Hindlimb muscle (tissue), 1 donor: ENCODE data around the gene ZNF440. TPM values are rescaled to one million over a fixed set of nuclear protein-coding genes. Genes with fewer than 3 reads are reported as not detected.
"Not testable (repeated sequence)": the region's sequence is repeated elsewhere in the genome, so short reads cannot be mapped to it uniquely, and the experiment has no call there.

ENCODE experiments used
- DNase-seq: peaks from one replicate; pipeline ENCODE4 v3.0.0-alpha.2; 2013
- polyA plus RNA-seq: library from polyadenylated mRNA; unstranded; fragments of 120-200 nt; gene quantifications from one replicate; pipeline ENCODE4 v1.2.1, GENCODE V29; 2013; ENCODE audit not compliant: insufficient read length

Gene ZNF440
- polyA plus RNA-seq, 1 donor = 6.4 TPM

DNA sequence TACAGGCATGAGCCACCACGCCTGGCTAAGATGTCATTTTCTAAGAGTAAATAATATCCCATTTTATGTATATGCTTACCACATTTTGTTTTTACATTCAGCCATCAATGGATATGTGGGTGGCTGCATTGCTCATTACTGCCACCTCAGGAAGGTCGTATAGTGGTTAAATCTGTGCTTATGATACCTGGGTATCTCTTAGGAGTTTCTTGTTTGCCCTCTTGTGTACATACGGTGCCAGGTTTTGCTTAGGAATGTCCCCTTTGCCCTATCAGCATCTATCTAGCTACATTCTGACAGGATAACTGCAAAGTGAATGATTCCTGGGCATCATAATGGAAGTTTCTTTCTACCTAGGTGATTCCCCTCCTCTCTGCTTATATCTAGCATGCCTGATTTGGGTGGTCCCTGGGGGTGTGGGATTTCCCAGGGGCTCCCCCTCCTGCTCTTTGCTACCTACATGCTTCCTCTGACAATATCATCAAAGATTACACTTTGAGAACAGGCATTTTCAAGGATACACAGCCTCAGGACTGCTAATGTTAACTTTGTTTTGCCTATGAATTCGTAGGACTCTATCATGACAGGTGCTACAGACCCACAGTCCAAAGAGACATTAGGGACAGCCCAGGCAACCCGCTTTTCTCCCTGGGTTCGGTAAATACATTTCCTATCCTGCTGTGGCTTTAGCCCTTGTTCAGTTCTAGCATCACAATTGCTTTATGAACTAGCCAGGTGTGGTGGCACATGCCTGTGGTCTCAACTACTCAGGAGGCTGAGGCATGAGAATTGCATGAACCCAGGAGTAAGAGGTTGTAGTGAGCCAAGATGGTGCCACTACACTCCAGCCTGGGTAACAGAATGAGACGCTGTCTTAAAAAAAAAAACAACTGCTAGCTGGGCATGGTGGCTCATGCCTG is 15.1 kb downstream of the ZNF440 start:
- not testable (repeated sequence) for DNase-seq

DNA sequence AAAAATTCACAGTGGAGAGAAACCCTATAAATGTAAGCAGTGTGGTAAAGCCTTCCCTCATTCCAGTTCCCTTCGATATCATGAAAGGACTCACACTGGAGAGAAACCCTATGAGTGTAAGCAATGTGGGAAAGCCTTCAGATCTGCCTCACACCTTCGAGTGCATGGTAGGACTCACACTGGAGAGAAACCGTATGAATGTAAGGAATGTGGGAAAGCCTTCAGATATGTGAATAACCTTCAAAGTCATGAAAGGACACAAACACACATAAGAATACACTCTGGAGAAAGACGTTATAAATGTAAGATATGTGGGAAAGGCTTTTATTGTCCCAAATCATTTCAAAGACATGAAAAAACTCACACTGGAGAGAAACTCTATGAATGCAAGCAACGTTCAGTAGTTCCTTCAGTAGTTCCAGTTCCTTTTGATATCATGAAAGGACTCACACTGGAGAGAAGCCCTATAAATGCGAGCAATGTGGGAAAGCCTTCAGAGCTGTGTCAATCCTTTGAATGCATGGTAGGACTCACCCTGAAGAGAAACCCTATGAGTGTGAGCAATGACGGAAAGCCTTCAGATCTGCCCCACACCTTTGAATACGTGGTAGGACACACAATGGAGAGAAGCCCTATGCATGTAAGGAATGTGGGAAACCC is 18.3 kb downstream of the ZNF440 start:
- DNase-seq = no peak

DNA sequence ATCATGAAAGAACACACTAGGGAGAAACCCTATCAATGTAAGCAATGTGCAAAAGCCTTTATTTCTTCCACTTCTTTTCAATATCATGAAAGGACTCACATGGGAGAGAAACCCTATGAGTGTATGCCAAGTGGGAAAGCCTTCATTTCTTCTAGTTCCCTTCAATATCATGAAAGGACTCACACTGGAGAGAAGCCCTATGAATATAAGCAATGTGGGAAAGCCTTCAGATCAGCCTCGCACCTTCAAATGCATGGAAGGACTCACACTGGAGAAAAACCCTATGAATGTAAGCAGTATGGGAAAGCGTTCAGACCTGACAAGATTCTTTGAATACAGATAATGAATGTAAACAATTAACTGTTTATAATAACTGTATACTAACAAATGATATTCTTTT is 19.5 kb downstream of the ZNF440 start:
- DNase-seq = no peak

DNA sequence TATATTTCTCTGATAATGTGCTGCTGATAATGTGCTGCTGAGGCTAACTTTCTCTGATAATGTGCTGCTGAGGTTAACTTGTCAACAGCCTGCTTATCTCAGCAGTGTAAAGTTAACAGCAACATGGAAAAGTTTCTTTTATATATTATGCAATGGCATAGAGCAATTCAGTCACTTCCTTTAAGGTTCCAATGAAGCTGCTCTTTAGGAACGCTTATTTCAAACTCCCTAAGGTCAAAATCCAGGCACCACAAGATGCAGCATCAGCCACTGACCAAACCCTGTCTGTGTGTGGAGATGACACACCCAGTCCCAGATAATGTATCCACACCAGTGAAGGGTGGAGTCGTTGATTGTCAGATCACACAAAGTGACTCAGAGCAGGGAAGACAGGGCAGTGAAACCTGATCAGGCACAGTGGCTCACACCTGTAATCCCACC is 21.6 kb downstream of the ZNF440 start:
- DNase-seq = not testable (repeated sequence)

DNA sequence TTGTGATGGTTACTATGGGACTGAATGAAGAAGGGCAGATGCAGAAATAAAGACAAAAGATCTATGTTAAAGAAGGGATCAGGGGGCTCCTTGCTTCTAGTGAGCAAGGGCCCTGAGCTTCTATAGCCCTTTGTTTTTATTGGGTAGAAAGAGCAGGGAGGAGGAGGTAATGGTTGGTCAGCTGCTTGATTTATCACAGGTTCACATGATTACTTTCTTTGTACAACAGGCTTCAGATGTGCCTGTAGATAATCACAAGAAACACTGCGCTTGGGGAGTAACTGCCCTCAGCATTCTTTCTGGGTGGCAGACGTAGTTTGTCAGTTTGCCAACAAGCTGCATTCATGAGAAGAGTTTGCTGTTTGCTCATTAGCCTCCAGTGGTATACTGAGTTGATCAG is 29.6 kb downstream of the ZNF440 start:
- no peak for DNase-seq

DNA sequence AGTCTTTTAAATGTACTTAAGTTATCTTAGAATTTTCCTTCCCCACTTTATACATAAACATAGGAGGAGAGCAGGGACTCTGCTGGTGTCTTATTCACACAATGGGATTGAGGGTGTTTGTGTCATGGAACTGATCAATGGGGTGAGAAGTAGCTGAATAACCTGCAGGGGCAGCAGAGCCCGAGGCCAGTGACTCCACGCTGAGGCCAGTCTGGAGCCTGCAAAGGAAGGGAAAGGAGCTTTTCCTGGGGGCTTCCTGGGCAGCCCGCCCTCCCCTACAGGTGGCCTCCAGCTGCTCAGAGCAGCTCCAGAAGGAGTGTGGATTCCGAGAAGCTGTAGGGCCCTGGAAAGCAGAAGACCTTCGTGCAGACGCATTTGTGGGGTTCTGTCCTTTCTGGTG is 33.5 kb downstream of the ZNF440 start:
- DNase-seq = not testable (repeated sequence)

DNA sequence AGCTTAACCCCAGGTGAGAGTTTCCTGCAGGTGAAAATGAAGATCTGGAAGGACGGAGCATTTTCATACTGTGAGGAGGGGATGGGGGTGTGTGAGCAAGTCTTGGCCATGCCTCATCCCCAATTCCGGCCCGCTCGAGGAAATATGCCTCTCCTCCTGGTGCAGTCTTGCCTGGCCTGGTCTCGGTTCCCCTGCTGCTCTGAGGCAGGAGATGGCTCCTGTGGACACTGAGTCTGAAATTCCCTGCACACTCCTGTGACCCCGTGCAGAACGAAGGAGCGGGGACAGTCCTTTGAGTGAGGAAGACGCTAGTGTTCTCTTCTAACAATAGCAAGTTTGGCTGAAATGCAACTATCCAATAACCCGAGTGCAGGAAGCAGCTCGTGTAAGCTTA is 34.1 kb downstream of the ZNF440 start:
- DNase-seq = no peak

DNA sequence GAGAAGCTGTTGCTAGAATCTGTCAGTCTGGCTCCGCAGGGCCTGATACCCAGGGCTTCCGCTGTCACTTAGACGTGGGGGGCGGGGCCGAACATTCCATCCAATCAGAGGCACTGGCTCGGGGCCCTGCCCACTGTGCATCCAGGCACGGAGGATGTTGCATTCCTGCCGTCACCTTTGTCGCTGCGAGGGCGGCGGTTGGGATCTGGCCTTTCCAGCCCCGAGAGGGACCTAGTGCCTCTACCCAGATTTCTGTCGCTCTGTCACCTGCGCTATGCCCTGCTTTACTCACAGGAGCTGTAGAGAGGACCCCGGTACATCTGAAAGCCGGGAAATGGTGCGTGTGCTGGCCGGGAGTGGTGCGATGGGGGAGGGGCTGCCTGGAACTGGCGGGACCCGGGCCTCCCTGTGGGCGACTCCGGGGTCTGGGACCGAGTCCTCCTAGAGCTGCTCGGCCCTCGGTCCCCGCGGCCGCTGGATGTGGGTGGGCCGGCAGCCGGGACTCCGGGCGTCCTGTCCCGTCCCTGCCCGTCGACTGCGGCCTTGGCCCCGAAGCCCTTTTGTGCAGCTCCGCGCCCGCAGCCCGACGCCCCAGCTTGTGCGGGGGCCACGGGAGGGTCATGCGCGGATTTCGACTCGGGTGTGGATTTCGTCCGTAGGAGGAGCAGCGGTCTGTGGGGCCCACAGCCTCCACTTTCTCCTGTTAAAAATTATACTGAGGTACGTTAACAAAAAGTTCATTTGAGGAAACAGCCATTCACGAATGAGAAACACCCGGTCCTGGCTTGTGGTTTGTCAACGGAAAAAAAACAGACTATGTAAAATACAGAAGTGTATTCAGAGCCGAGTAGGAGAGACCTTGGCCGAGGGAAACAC is 34.8 kb downstream of the ZNF440 start, which contains the start of gene ZNF439:
ZNF439 (plus strand) TSS at position 133 of the 876 bp plus-strand sequence; CDS start at position 275, 142 bp downstream.
- peak; percentile 77 for DNase-seq

DNA sequence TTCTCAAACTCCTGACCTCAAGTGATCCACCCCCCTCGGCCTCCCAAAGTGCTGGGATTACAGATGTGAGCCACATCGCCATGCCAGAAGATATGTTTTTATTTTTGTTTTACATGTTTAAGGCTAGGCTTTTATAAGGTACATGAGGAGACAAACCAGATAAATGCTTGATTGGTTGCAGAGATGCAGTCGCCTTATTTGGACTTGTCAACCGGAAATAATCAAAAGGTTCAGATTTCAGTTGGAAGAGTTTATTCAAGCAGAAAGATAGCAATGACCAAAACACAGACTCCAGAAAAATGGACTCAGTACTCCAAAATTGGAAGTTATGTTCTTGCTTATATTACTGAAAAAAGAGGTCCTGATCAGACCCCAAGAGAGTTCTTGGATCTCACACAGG is 36.2 kb downstream of the ZNF440 start:
- not testable (repeated sequence) for DNase-seq

DNA sequence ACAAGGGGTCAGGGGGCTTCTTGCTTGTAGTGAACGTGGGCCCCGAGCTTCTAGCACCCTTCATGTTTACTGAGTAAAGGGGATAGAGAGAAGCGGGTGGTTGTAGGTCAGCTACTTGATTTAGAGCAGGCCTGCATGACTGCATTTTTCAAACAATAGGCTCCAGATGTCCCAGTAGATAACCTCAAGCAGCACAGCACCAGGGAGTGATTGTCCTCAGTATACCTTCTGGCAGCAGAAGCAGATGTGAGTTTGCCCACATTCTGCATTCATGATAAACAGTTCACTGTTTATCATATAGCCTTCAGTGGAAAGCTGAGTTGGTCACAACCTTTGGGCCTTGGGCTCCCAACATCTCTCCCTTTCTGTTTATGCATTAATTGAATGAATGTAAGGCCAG is 39.3 kb downstream of the ZNF440 start:
- DNase-seq = no peak

DNA sequence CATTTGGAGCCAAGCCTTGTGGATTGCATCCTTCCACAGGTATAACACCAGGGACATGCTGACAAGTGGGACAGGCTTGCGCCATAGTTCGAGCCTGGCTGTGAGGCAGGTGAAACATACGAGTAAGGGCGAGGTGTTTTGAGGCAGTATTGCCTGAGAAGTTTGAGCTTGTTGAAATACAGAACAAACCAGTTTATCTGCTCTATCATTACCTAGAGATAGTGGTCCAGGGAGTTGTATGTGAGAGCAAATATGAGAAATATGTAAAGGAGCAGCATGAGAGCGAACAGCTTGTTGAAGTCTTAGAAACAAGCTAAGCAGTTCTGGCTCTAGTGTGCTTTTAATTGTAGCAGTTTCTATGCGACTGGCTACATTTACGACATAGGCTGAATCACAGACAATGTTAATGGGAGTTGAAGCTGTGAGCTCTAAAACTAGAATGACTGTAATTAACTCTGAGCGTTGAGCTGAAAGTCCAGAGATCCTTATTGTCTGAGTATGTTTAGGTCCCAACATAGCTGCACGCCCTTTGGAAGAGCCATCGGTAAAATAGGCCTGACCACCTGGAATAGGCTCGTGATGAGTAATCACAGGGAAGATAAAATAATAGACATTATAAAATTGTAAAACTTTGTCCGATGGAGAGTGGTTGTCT is 42.6 kb downstream of the ZNF440 start:
- no peak for DNase-seq

DNA sequence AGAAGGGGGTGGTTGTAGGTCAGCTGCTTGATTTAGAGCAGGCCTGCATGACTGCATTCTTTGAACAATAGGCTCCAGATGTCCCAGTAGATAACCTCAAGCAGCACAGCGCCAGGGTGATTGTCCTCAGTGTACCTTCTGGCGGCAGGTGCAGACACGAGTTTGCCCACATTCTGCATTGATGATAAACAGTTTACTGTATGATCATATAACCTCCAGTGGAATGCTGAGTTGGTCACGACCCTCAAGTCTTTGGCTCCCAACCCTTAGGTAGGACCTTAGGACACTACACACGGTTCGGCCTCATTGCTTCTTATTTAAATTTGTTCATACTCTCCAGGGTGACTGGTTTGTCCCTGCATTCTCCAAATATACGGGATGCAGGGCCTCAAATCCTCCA is 46.6 kb downstream of the ZNF440 start:
- DNase-seq = no peak

DNA sequence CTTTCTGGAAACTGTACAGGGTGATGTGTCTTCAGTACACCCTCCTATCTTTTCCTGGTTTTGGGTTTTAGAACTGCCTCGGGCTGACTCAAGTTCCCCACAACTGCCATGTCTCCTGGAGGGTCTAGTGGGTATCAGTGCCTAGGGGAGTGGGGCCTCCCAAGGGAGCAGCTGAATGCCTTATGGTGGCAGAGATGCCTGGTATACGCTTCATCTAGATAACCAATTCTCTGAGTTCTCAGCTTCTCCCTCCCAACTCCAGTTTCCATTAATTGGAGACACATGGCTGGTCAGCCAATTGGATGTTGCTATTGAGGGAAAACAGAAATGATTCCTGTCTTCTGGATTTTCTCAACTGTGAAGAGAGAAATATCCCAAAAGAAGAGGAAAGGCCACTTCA is 47.2 kb downstream of the ZNF440 start:
- DNase-seq = no peak

DNA sequence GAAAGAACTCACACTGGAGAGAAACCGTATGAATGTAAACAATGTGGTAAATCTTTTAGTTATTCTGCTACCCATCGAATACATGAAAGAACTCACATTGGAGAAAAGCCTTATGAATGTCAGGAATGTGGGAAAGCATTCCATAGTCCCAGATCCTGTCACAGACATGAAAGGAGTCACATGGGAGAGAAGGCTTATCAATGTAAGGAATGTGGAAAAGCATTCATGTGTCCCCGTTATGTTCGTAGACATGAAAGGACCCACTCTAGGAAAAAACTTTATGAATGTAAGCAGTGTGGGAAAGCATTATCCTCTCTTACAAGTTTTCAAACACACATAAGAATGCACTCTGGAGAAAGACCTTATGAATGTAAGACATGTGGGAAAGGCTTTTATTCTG is 53.7 kb downstream of the ZNF440 start:
- not testable (repeated sequence) for DNase-seq

DNA sequence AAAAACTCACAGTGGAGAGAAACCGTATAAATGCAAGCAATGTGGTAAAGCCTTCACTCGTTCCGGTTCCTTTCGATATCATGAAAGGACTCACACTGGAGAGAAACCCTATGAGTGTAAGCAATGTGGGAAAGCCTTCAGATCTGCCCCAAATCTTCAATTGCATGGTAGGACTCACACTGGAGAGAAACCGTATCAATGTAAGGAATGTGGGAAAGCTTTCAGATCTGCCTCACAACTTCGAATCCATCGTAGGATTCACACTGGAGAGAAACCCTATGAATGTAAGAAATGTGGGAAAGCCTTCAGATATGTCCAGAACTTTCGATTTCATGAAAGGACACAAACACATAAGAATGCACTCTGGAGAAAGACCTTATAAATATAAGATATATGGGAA is 54.1 kb downstream of the ZNF440 start:
- DNase-seq = no peak

DNA sequence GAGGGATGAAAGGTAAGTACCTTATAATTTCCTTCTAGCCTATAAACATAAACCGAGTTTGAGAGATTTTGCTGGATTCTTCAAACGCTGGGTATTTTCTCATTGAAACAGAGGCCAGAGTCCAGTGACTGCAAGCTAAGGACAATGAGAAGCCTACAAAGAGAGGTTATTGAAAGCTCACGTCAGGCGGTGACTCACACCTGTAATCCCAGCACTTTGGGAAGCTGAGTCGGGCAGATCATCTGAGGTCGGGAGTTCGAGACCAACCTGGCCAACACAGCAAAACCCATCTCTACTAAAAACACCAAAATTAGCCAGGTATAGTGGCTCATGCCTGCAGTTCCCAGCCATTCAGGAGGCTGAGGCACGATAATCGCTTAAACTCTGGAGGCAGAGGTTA is 58.6 kb downstream of the ZNF440 start:
- no peak for DNase-seq

DNA sequence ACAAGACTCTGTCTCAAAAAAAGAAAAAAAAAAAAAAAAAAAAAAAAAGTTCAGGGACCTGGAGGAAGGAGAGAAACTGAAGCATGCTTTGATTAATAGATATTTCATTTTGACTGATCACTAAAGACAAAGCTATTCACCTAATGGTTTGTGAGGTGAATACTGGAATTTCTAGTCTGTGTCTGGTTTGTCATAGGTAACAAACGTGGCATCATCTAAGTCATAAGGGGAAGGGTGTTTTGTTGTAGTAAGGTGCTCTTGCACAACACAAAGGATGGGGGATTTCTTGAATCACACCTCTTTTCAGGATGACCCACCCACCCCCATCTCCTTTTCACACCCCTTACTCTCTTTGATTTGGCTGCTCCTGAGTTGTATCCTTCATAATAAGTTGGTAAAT is 59.7 kb downstream of the ZNF440 start:
- DNase-seq = no peak

DNA sequence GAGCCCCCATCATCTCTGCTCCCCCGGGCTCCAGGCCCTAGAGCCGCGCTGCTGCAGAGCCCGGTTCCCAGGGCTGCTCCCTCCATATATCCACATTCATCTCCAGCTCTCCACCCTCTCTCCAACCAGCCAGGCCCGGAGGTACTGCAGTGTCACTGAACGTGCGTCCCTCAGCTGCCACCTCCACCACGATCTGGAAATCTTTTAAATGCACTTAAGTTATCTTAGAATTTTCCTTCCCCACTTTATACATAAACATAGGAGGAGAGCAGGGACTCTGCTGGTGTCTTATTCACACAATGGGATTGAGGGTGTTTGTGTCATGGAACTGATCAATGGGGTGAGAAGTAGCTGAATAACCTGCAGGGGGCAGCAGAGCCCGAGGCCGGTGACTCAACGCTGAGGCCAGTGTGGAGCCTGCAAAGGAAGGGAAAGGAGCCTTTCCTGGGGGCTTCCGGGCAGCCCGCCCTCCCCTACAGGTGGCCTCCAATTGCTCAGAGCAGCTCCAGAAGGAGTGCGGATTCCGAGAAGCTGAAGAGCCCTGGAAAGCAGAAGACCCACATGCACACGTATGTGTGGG is 65.7 kb downstream of the ZNF440 start:
- not testable (repeated sequence) for DNase-seq

DNA sequence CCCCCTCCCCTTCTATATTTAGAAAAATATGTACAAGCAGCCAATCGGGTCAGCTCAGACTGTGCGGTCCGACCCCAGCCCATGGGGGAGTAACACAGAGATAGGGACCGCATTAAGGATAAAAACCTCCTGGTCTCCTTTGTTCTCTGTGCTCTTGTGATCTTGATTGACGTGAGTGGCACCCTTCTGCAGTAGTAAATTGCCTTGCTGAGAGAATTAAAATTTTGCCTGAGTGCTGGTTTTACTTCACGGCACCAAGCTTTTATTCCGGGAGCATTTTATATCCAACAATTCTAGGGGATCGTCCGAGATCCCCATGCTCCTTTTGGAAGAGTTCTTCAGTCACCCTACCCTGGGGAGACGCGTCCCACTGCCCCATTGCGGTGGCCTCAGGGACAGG is 66.5 kb downstream of the ZNF440 start:
- no peak for DNase-seq

DNA sequence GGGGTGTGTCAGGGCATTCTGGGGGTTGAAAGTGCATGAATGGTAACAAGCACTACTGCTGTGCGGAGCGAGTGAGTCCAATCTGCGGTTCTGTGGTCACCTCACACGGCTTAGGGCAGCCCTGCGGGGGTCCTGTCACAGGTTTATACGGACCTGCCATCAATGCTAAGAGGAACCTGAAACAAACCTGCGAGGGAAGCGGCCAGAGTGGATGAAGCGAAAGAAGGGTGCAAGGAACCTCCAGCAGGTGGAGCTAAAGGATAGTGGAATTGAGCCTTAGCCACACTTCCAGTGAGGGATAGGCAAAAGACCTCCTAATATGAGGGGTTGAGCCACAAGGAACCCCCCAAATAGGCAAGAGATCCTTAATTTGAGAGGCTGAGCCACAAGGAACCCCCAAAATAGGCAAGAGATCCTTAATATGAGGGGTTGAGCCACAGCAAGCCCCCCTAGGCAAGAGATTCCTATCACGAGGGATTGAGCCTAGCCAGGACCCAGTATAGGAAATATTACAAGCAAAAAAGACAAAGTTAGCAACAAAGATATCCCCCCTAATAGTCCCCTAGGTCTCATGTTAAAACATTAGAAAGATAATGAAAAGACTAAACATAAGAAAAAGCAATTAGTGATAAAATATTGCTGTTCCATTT is 67.2 kb downstream of the ZNF440 start:
- DNase-seq = peak; percentile 32

DNA sequence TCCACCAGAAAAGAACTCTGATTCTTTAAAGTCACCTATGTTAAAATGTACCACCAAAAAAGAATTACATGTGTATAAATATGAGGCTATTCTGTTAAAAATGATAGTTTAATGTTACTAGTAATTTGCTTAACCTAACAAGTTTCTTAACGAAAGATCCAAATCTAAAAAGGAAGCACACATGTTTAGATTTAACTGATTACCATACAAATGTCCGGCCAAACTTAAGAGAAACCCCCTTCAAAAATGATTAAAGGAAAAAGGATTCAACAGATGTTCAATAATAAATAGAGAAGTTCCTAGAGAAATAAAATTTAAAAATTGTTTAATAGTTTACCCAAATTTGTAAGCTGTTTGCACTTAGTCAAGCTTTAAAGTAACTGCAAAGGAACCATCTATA is 68.5 kb downstream of the ZNF440 start:
- no peak for DNase-seq
